ENCODE results near the gene FLII.

Gene FLII

GRCh38 chr17:18206962-18207361 lies 51.6 kb downstream of the FLII start:
- TF ChIP-seq CTCF (IDR thresholded peaks at IDR 0.05; ENCODE audit: control insufficient read depth, insufficient read depth, low read depth, low read length, missing control alignments), result no peak

GRCh38 chr17:18205861-18206260 lies 52.7 kb downstream of the FLII start:
- no peak for DNase-seq (ENCODE audit: low read depth)
- no peak for TF ChIP-seq CTCF (IDR thresholded peaks at IDR 0.05; ENCODE audit: control insufficient read depth, insufficient read depth, low read depth, low read length, missing control alignments)
- no peak overlapping the region for H3K4me3 ChIP-seq (ENCODE audit: control insufficient read depth, low read depth, low read length)

More at GRCh38 chr17:18206962-18207361, 51.6 kb downstream of the FLII start:
- DNase-seq (ENCODE audit: low read depth), result no peak
- H3K4me3 ChIP-seq (ENCODE audit: control insufficient read depth, low read depth, low read length), result no peak overlapping the region

- no peak for DNase-seq (ENCODE audit: low read depth)
- no peak for TF ChIP-seq CTCF (IDR thresholded peaks at IDR 0.05; ENCODE audit: control insufficient read depth, insufficient read depth, low read depth, low read length, missing control alignments)
Observed at GRCh38 chr17:18203308-18203707, 55.2 kb downstream of the FLII start.

GRCh38 chr17:18201108-18201507 lies 57.4 kb downstream of the FLII start:
- TF ChIP-seq CTCF (IDR thresholded peaks at IDR 0.05; ENCODE audit: control insufficient read depth, insufficient read depth, low read depth, low read length, missing control alignments), result no peak
- no peak for DNase-seq (ENCODE audit: low read depth)
- H3K4me3 ChIP-seq (ENCODE audit: control insufficient read depth, low read depth, low read length), result no peak overlapping the region

More at GRCh38 chr17:18203308-18203707, 55.2 kb downstream of the FLII start:
- no peak overlapping the region for H3K4me3 ChIP-seq (ENCODE audit: control insufficient read depth, low read depth, low read length)

- DNase-seq (ENCODE audit: low read depth), result no peak
- no peak overlapping the region for H3K4me3 ChIP-seq (ENCODE audit: control insufficient read depth, low read depth, low read length)
- no peak for TF ChIP-seq CTCF (IDR thresholded peaks at IDR 0.05; ENCODE audit: control insufficient read depth, insufficient read depth, low read depth, low read length, missing control alignments)
Observed at GRCh38 chr17:18198530-18198929, 60.0 kb downstream of the FLII start.

GRCh38 chr17:18197535-18198194 lies 60.9 kb downstream of the FLII start:
- no peak overlapping the region for H3K4me3 ChIP-seq (ENCODE audit: control insufficient read depth, low read depth, low read length)
- TF ChIP-seq CTCF (IDR thresholded peaks at IDR 0.05; ENCODE audit: control insufficient read depth, insufficient read depth, low read depth, low read length, missing control alignments), result no peak

More at GRCh38 chr17:18197535-18198194, 60.9 kb downstream of the FLII start:
- no peak for DNase-seq (ENCODE audit: low read depth)

All from AG09309 (cell line).